IPS DF 4.7 (cell line): ENCODE data around the gene PEAK3.

Experiments used
- DNase-seq: peaks from one replicate; pipeline ENCODE4 v3.0.0-alpha.2; 2013; ENCODE audit warnings: low spot score; ENCODE audit errors: extremely low read depth

Gene PEAK3

GRCh38 chr19:2315121-2315817 is 33.3 kb upstream of the PEAK3 start:
- no peak for DNase-seq

GRCh38 chr19:2312820-2313501 is 31.0 kb upstream of the PEAK3 start:
- DNase-seq: no peak

- no peak for DNase-seq
Observed at GRCh38 chr19:2311093-2311492, 29.1 kb upstream of the PEAK3 start.

- DNase-seq: no peak
Observed at GRCh38 chr19:2309734-2310362, 27.9 kb upstream of the PEAK3 start.

- DNase-seq: no peak
Observed at GRCh38 chr19:2308114-2308556, 26.2 kb upstream of the PEAK3 start, which contains the start of gene LINGO3. Gene LINGO3 (minus strand): TSS chr19:2308154. CDS start chr19:2291776, 16,378 bp downstream.

GRCh38 chr19:2307518-2308012 is 25.6 kb upstream of the PEAK3 start:
- no peak for DNase-seq

- no peak for DNase-seq
Observed at GRCh38 chr19:2306971-2307370, 25.0 kb upstream of the PEAK3 start.

GRCh38 chr19:2306281-2306806 is 24.4 kb upstream of the PEAK3 start:
- DNase-seq: no peak

GRCh38 chr19:2305452-2306280 is 23.7 kb upstream of the PEAK3 start:
- no peak for DNase-seq

- DNase-seq: no peak
Observed at GRCh38 chr19:2303211-2303798, 21.3 kb upstream of the PEAK3 start.

GRCh38 chr19:2302319-2303210 is 20.6 kb upstream of the PEAK3 start:
- DNase-seq: no peak

- DNase-seq: no peak
Observed at GRCh38 chr19:2300533-2300932, 18.6 kb upstream of the PEAK3 start.

- DNase-seq: no peak
Observed at GRCh38 chr19:2296141-2296540, 14.2 kb upstream of the PEAK3 start.

GRCh38 chr19:2294687-2295335 is 12.8 kb upstream of the PEAK3 start:
- no peak for DNase-seq

GRCh38 chr19:2291185-2291751 is 9.3 kb upstream of the PEAK3 start:
- no peak for DNase-seq

- DNase-seq: no peak
Observed at GRCh38 chr19:2290441-2291184, 8.6 kb upstream of the PEAK3 start.

GRCh38 chr19:2289714-2290435 is 7.9 kb upstream of the PEAK3 start:
- no peak for DNase-seq
